Thymus (tissue), 11 donors: ENCODE measurements around the gene NATD1. TPM values are rescaled to one million over a fixed set of nuclear protein-coding genes. Genes with fewer than 3 reads are reported as not detected.

Experiments
- DNase-seq, 9 donors: peaks; one replicate each; pipeline ENCODE4 v3.0.0-alpha.2; 2013; ENCODE audit warnings: low spot score in 9 of 9, low read depth in 6 of 9, missing footprints in 1 of 9
- H3K27ac ChIP-seq, 2 donors: one replicate each; pipeline ENCODE4 v1.5.1; 2013; ENCODE audit warnings: control low read depth in 1 of 2, low read depth in 1 of 2, low read length in 1 of 2, mild to moderate bottlenecking in 1 of 2, moderate library complexity in 1 of 2
- H3K27me3 ChIP-seq, 2 donors: one replicate each; pipeline ENCODE4 v1.5.1; 2013; ENCODE audit warnings: low read length in 1 of 2; ENCODE audit not compliant: control insufficient read depth in 2 of 2, insufficient read depth in 1 of 2
- H3K36me3 ChIP-seq, 2 donors: one replicate each; pipeline ENCODE4 v1.5.1; 2013; ENCODE audit warnings: low read length in 1 of 2, mild to moderate bottlenecking in 1 of 2, moderate library complexity in 1 of 2; ENCODE audit not compliant: control insufficient read depth in 2 of 2, insufficient read depth in 2 of 2
- H3K4me1 ChIP-seq, 2 donors: one replicate each; pipeline ENCODE4 v1.5.1; 2013; ENCODE audit warnings: low read length in 2 of 2; ENCODE audit not compliant: control insufficient read depth in 2 of 2, insufficient read depth in 2 of 2
- H3K4me3 ChIP-seq, 2 donors: one replicate each; pipeline ENCODE4 v1.5.1; 2013; ENCODE audit warnings: low read length in 2 of 2, control low read depth in 1 of 2, mild to moderate bottlenecking in 1 of 2
- H3K9me3 ChIP-seq, 2 donors: one replicate each; pipeline ENCODE4 v1.5.1; 2013; ENCODE audit warnings: low read length in 1 of 2, mild to moderate bottlenecking in 1 of 2; ENCODE audit not compliant: control insufficient read depth in 2 of 2, insufficient read depth in 1 of 2
- WGBS: extraction: QIAGEN DNeasy Blood & Tissue Kit; methylation state at CpG from one replicate; pipeline ENCODE4 v1.1.7; 2013; 5-methylcytosine and 5-hydroxymethylcytosine counted together
- polyA plus RNA-seq: library from polyadenylated mRNA; stranded (reverse); fragments of 200-250 nt; gene quantifications from one replicate; pipeline ENCODE4 v1.2.3, GENCODE V29; 2013
- total RNA-seq: library from RNA; stranded (reverse); fragments of 120-200 nt; gene quantifications from one replicate; pipeline ENCODE4 v1.2.4, GENCODE V29; 2013
- donor health status: healthy.

NATD1 gene
- total and polyA plus RNA-seq, 2 donors = 2.7 to 4.8 TPM

GRCh38 chr17:21242780-21243515 lies 10.3 kb downstream of the NATD1 start:
- no peak for DNase-seq
- Histone ChIP-seq H3K27me3 (no peaks in the 10 kb centered on the region), H3K9me3 (no peaks in the 10 kb centered on the region), H3K4me3 (no peak overlapping the region), H3K27ac (no peak overlapping the region), H3K4me1 (peaks cover 7 to 11% of the 10 kb centered on the region in 2 donors), H3K36me3 (peaks cover 0 to 4% of the 10 kb centered on the region in 2 donors)
- 97% methylated on average over 26 of the region's 26 CpGs for WGBS

- H3K4me3 ChIP-seq = no peak overlapping the region
- H3K9me3 ChIP-seq = no peaks in the 10 kb centered on the region
- no peak for DNase-seq
- WGBS = 95% methylated on average over 11 of the region's 11 CpGs
- peaks cover 0 to 4% of the 10 kb centered on the region in 2 donors for H3K36me3 ChIP-seq
- peaks cover 7 to 11% of the 10 kb centered on the region in 2 donors for H3K4me1 ChIP-seq
- no peaks in the 10 kb centered on the region for H3K27me3 ChIP-seq
- H3K27ac ChIP-seq = no peak overlapping the region
Measured at GRCh38 chr17:21242026-21242697, 11.0 kb downstream of the NATD1 start.

DNA sequence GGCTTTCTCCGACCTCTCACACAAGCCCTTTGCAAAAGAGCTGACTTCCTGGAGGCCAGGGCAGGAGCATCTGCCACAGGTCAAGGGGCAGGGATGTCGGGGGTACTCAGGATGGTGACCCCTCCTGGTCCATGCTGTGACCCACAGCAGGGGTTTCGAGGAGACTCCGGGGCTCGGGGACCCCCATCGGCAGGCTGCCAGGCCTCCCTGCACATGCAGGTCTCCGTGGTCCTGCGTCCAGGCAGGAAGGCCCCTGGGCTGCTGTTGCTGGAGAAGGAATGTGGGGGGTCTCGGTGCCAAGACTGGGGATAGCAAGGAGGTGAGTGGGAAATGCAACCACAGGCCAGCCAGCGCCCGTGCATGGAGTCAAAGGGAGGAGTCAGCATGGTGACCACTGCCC lies 11.6 kb downstream of the NATD1 start:
- no peaks in the 10 kb centered on the region for H3K9me3 ChIP-seq
- peaks cover 0 to 4% of the 10 kb centered on the region in 2 donors for H3K36me3 ChIP-seq
- H3K4me1 ChIP-seq = peaks cover 7 to 11% of the 10 kb centered on the region in 2 donors
- no peaks in the 10 kb centered on the region for H3K27me3 ChIP-seq
- whole genome bisulfite sequencing = 96% methylated on average over 11 of the region's 11 CpGs
- no peak overlapping the region for H3K4me3 ChIP-seq
- DNase-seq = no peak
- no peak overlapping the region for H3K27ac ChIP-seq

DNA sequence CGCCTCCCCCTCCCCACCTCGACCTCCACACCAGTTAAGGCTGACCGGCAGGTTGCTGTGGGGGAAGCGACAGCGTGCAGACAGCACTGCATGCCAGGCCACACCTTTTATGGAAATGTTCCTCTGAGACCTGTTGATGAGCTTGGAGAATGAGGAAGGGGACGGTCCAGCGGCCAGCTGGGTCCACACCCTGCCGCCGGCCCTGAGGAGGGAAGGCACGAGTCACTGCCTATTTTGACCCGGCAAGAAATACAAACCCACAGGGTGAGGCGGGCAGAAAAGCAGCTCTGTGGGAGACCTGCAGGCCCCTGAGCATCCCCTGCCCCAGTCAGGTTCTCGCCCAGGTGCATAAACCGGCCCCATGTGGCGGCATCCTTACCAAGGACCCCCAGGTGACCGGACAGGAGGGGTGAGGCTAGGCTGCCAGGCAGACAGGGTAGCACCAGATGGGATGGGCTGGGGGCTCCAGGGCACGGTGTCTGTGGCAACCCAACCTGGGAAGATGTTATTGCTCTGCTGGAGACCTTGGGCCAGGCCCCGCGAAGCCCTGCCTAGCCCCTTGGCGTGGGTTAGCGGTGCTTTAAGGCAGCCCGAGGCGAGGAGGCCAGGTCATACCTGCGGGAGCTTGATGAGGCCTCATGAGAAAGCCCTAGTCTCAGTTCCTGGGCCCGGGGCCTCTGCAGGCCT lies 12.7 kb downstream of the NATD1 start:
- H3K36me3 ChIP-seq = peaks cover 0 to 4% of the 10 kb centered on the region in 2 donors
- H3K27ac ChIP-seq = no peak overlapping the region
- H3K4me1 ChIP-seq = peaks cover 3 to 5% of the 10 kb centered on the region in 2 donors
- H3K4me3 ChIP-seq = no peak overlapping the region
- H3K9me3 ChIP-seq = no peaks in the 10 kb centered on the region
- WGBS = 93% methylated on average over 25 of the region's 25 CpGs
- no peak for DNase-seq
- H3K27me3 ChIP-seq = no peaks in the 10 kb centered on the region

DNA sequence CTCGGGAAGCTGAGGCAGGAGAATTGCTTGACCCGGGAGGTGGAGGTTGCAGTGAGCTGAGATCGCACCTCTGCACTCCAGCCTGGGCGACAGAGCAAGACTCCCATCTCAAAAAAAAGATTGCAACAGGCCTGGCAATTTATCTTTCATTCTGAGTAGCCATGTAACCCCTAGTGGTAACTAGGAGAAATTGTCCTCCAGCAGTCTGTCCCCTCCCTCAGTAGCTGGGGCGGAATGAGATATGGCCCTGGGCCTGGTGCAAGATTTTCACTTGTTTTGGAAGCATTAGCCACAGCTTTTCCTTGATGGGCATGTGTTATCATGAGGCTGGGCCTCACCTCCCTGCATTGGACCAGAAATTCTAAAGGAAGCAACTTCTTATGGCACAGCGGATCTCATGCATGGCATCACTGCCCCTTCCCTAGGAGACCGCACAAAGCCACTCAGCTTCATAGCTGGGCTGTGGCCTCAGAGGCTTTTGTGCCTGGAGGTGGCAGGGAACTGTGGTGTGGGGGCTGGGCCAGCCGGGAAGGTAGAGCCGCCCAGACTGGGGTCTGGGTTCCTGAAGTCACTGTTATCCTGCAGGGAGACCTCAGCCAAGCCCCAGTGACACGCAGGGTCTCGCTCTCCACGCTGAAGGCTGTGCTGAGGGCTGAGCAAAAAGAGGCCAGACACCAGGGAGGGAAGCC lies 13.4 kb downstream of the NATD1 start:
- 92% methylated on average over 12 of the region's 12 CpGs for WGBS
- no peaks in the 10 kb centered on the region for H3K27me3 ChIP-seq
- H3K36me3 ChIP-seq = peaks cover 0 to 4% of the 10 kb centered on the region in 2 donors
- no peaks in the 10 kb centered on the region for H3K4me1 ChIP-seq
- no peaks in the 10 kb centered on the region for H3K9me3 ChIP-seq
- DNase-seq = no peak
- H3K4me3 ChIP-seq = no peak overlapping the region
- H3K27ac ChIP-seq = no peak overlapping the region

GRCh38 chr17:21235921-21236320 lies 17.3 kb downstream of the NATD1 start:
- H3K36me3 ChIP-seq = no peaks in the 10 kb centered on the region
- no peaks in the 10 kb centered on the region for H3K27me3 ChIP-seq
- WGBS = 92% methylated on average over 1 of the region's 1 CpG
- H3K27ac ChIP-seq = no peak overlapping the region
- no peak for DNase-seq
- no peaks in the 10 kb centered on the region for H3K4me1 ChIP-seq
- H3K9me3 ChIP-seq = peaks cover 0 to 2% of the 10 kb centered on the region in 2 donors
- no peak overlapping the region for H3K4me3 ChIP-seq

DNA sequence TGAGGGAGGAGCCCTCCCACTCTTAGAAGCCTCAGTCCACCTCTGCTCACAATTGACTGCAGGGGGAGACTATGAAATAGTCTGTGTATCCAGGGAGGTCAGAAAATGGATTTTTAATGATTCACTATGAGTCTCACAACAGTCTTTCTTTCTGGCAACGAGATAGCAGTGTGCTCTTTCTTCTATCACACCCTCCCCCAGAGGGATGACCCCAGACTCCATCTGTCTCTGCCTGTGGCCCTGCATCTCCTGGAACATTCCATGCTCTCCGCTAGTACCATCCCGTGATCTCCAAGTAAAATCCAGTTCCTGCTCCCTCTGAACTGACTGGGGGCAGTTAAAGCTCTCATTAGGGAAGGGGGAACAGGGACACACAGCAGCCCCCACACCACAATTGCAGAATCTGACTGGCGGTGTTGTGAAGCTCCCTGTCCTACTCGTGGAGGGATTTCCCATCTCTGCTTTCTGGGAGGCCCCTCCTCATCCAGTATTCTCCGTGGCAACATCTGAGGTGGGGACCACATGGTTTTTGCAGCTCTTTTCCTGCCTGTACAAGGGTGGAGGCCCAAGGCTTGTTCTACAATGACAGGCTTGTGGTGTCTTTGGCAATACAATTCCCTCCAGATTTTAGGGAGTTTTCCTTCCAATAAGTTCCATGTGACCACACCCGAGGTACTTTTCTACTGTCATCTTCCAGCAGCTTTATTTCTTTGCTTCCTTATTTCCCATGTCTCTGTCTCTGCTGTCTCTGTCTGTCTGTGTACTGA lies 19.4 kb downstream of the NATD1 start:
- H3K27me3 ChIP-seq = no peaks in the 10 kb centered on the region
- H3K4me3 ChIP-seq = no peak overlapping the region
- H3K36me3 ChIP-seq = no peaks in the 10 kb centered on the region
- H3K9me3 ChIP-seq = peaks cover 0 to 2% of the 10 kb centered on the region in 2 donors
- WGBS = 83% methylated on average over 7 of the region's 7 CpGs
- H3K4me1 ChIP-seq = no peaks in the 10 kb centered on the region
- H3K27ac ChIP-seq = no peak overlapping the region
- no peak for DNase-seq

- Histone ChIP-seq H3K27ac (no peak overlapping the region), H3K9me3 (peaks cover 0 to 2% of the 10 kb centered on the region in 2 donors), H3K4me1 (no peaks in the 10 kb centered on the region), H3K36me3 (no peaks in the 10 kb centered on the region), H3K27me3 (no peaks in the 10 kb centered on the region), H3K4me3 (no peak overlapping the region)
- 95% methylated on average over 4 of the region's 4 CpGs for WGBS
- DNase-seq = no peak
Measured at GRCh38 chr17:21232033-21232749, 21.0 kb downstream of the NATD1 start.
